HepG2 (cell line): ENCODE data around the gene FTL. TPM values are rescaled to one million over a fixed set of nuclear protein-coding genes. Genes with fewer than 3 reads are reported as not detected.
A peak's percentile ranks its signal among the peaks of the same experiment; 100 is the strongest.

Source experiments
- ATAC-seq: fragments of 200-7000 bp; cut with Tn5 transposase; 3 replicates; pipeline ENCODE4 v1.9.1; 2020; ENCODE audit warnings: mild to moderate bottlenecking, moderate library complexity
- BruUV-seq: library from RNA; stranded (reverse); fragments of 400-500 nt; replicated peaks from 2 replicates; lab custom pipeline; 2021; lab: Mats Ljungman, UMichigan
- CTCF ChIA-PET: fragments of 300-600 bp; formaldehyde crosslinking; extraction: SDS; loops from one replicate; lab custom pipeline; 2021; ENCODE audit warnings: low total read pairs, inconsistent platforms, low intra/inter-chr PET ratio; lab: Yijun Ruan, JAX
- POLR2A ChIA-PET: fragments of 350-600 bp; sonication (Branson Sonifier 250); formaldehyde crosslinking; loops from one replicate; lab custom pipeline; 2020; ENCODE audit warnings: antibody characterized with exemption, inconsistent platforms; lab: Yijun Ruan, JAX
- DNase-seq: peaks from one replicate; pipeline ENCODE4 v3.0.0-alpha.2; 2015; ENCODE audit warnings: low spot score
- FAIRE-seq: peaks from 3 replicates; lab custom pipeline; 2011; peaks lifted over from hg19 to GRCh38; lab: Jason Lieb, UNC
- H2AFZ ChIP-seq: one replicate; pipeline ENCODE4 v1.6.1; 2011; ENCODE audit warnings: low read length, inconsistent platforms
- H3K27ac ChIP-seq: fragments of 300-600 bp; 3 replicates; pipeline ENCODE4 v1.8.0; 2011; ENCODE audit warnings: mixed run types, mild to moderate bottlenecking, mixed read lengths, low read length, inconsistent platforms; ENCODE audit not compliant: insufficient read depth; ENCODE audit errors: extremely low read length
- H3K27me3 ChIP-seq, 2 experiments: fragments of 200-600 bp in 1 of 2; 2 replicates in 1 of 2; 3 replicates in 1 of 2; pipeline versions ENCODE4 v1.6.0 to v1.8.0; 2011; ENCODE audit warnings: low read length in 2 of 2, mild to moderate bottlenecking in 2 of 2, moderate library complexity in 2 of 2, inconsistent platforms in 1 of 2; ENCODE audit not compliant: insufficient read depth in 2 of 2, control insufficient read depth in 1 of 2
- H3K36me3 ChIP-seq, 2 experiments: fragments of 200-600 bp in 1 of 2; replicated peaks in 1 of 2; 2 replicates in 1 of 2; 3 replicates in 1 of 2; pipeline versions ENCODE4 v1.5.1 to v1.8.0; 2011; ENCODE audit warnings: low read length in 2 of 2, inconsistent platforms in 1 of 2; ENCODE audit not compliant: insufficient read depth in 2 of 2, control insufficient read depth in 1 of 2
- H3K4me1 ChIP-seq: 2 replicates; pipeline ENCODE4 v1.5.1; 2012; ENCODE audit warnings: low read length, inconsistent platforms; ENCODE audit not compliant: insufficient read depth
- H3K4me2 ChIP-seq: 2 replicates; pipeline ENCODE4 v1.6.0; 2011; ENCODE audit warnings: low read depth, low read length, inconsistent platforms
- H3K4me3 ChIP-seq, 3 experiments: fragments of 200-600 bp in 1 of 3; sonication (generic), shearing (Covaris generic) in 1 of 3; replicated peaks in 1 of 3; 2 replicates each; pipeline ENCODE4 v1.5.1; 2011 to 2016; ENCODE audit warnings: low read length in 3 of 3, inconsistent platforms in 2 of 3, low read depth in 2 of 3, mild to moderate bottlenecking in 2 of 3, control low read depth in 1 of 3, mixed read lengths in 1 of 3; ENCODE audit not compliant: insufficient read depth in 1 of 3
- H3K79me2 ChIP-seq: one replicate; pipeline ENCODE4 v1.6.1; 2011; ENCODE audit warnings: low read length, inconsistent platforms; ENCODE audit not compliant: insufficient read depth
- H3K9ac ChIP-seq: 2 replicates; pipeline ENCODE4 v1.6.0; 2011; ENCODE audit warnings: mild to moderate bottlenecking, low read depth, low read length, inconsistent platforms; ENCODE audit not compliant: insufficient read depth
- H3K9me3 ChIP-seq: 2 replicates; pipeline ENCODE4 v1.5.1; 2012; ENCODE audit warnings: mild to moderate bottlenecking, low read length
- H4K20me1 ChIP-seq: 2 replicates; pipeline ENCODE4 v1.6.0; 2011; ENCODE audit warnings: inconsistent platforms, mild to moderate bottlenecking, low read length, moderate library complexity; ENCODE audit not compliant: insufficient read depth
- ELF1 ChIP-seq: sonication (generic); formaldehyde crosslinking; IDR thresholded peaks from 2 replicates; pipeline ENCODE4 v1.4.0; 2020; ENCODE audit warnings: missing genetic modification reagents
- GLI4 ChIP-seq: sonication (generic); formaldehyde crosslinking; IDR thresholded peaks from 2 replicates; pipeline ENCODE4 v1.5.1; 2020; ENCODE audit warnings: missing genetic modification reagents, mild to moderate bottlenecking, moderate library complexity, borderline replicate concordance
- ISL2 ChIP-seq: sonication (generic); formaldehyde crosslinking; IDR thresholded peaks from 2 replicates; pipeline ENCODE4 v1.5.0; 2020; ENCODE audit warnings: missing genetic modification reagents
- RBM22 ChIP-seq: fragments of 200-400 bp; formaldehyde crosslinking; optimal IDR thresholded peaks from 2 replicates; pipeline ENCODE3; 2017; ENCODE audit warnings: mild to moderate bottlenecking, low read length, moderate library complexity
- SMAD3 ChIP-seq: sonication (generic); formaldehyde crosslinking; IDR thresholded peaks from 2 replicates; pipeline ENCODE4 v1.4.0; 2020; ENCODE audit warnings: missing genetic modification reagents
- TAF1 ChIP-seq: sonication (generic); formaldehyde crosslinking; IDR thresholded peaks from 2 replicates; pipeline ENCODE4 v1.4.0; 2020; ENCODE audit warnings: missing genetic modification reagents
- ZNF451 ChIP-seq: sonication (generic); formaldehyde crosslinking; IDR thresholded peaks from 2 replicates; pipeline ENCODE4 v1.5.0; 2020; ENCODE audit warnings: mild to moderate bottlenecking, missing genetic modification reagents
- WGBS: methylation state at CpG from one replicate; pipeline ENCODE4 v1.1.6; 2017; ENCODE audit warnings: low lambda C conversion rate; 5-methylcytosine and 5-hydroxymethylcytosine counted together
- in situ Hi-C: cut with HindIII; loops from 2 replicates; pipeline ENCODE4 v1.10.0; 2017; ENCODE audit warnings: low pct_unique_long_range_greater_than_20kb; ENCODE audit not compliant: extremely low pct_ligation_motif_present
- intact Hi-C: fragments of 100-400 bp; cut with micrococcal nuclease; formaldehyde crosslinking; loops from one replicate; pipeline ENCODE4 v1.10.0; 2022; ENCODE audit not compliant: unreplicated experiment
- polyA plus RNA-seq, 8 experiments: library from polyadenylated mRNA; depleted of rRNA in 3 of 8; stranded (reverse) in 7 of 8; unstranded in 1 of 8; fragments of >200 nt; fragmentation: Illumina TruSeq in 4 of 8; extraction: Trizol in 4 of 8; gene quantifications; 2 replicates each; pipeline versions ENCODE4 v1.2.1 to v1.2.3, GENCODE V29; 2011 to 2016; ENCODE audit warnings: low read depth in 4 of 8, missing spikeins in 1 of 8, mixed read lengths in 1 of 8; ENCODE audit not compliant: insufficient read depth in 1 of 8
- total RNA-seq, 5 experiments: library from RNA; depleted of rRNA; stranded (reverse); fragments of >200 nt; fragmentation: Illumina TruSeq; extraction: Trizol; gene quantifications; 2 replicates each; pipeline ENCODE4 v1.2.3, GENCODE V29; 2016; ENCODE audit warnings: low read depth in 1 of 5
- TF ChIP-seq, protein P1 (sequence below): sonication (generic); formaldehyde crosslinking; IDR thresholded peaks from 2 replicates; pipeline ENCODE4 v1.5.0; 2020; ENCODE audit warnings: mild to moderate bottlenecking, missing genetic modification reagents, borderline replicate concordance
- TF ChIP-seq, protein P2 (sequence below): sonication (generic); formaldehyde crosslinking; conservative IDR thresholded peaks from 2 replicates; pipeline ENCODE4 v1.4.0; 2020; ENCODE audit warnings: missing genetic modification reagents
- TF ChIP-seq, protein P3 (sequence below): sonication (generic); formaldehyde crosslinking; conservative IDR thresholded peaks from 2 replicates; pipeline ENCODE4 v1.4.0; 2020; ENCODE audit warnings: missing genetic modification reagents
- TF ChIP-seq, protein P4 (sequence below): sonication (generic); formaldehyde crosslinking; IDR thresholded peaks from 2 replicates; pipeline ENCODE4 v1.4.0; 2020; ENCODE audit warnings: low read depth, mild to moderate bottlenecking, missing genetic modification reagents
- TF ChIP-seq, protein P5 (sequence below): IDR thresholded peaks from 2 replicates; pipeline ENCODE4 v1.6.1; 2016; ENCODE audit warnings: mild to moderate bottlenecking

The FTL gene
- total and polyA plus RNA-seq, 2 of the 13 experiments (the other 11 are each of a cell fraction or from before 2014, with no cell fraction given): 2,721 to 8,800 TPM

DNA sequence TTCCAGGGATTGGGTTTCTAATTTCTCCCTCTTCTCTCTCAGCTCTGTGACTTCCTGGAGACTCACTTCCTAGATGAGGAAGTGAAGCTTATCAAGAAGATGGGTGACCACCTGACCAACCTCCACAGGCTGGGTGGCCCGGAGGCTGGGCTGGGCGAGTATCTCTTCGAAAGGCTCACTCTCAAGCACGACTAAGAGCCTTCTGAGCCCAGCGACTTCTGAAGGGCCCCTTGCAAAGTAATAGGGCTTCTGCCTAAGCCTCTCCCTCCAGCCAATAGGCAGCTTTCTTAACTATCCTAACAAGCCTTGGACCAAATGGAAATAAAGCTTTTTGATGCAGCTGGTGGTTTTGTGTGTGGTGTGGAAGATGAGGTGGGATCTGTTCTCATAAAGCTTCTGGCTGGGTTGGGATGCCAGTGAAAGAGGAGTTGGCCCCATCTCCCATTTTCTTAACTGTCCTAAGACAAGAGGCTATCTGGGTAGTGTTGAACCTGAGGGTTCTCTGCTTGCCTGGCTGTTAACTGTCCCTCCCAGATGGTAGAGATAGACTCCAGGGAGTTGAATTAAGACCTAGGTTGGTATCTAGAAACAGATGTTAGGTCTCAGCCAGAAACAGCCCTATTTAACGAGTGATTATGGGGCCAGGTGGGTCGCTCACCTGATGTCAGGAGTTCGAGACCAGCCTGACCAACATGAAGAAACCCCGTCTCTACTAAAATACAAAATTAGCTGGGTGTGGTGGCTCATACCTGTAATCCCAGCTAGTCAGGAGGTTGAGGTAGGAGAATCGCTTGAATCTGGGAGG lies 1.6 kb downstream of the FTL start:
- Histone ChIP-seq H3K4me2 (peak overlapping the region; percentile 97), H3K36me3 (peaks cover 3 to 25% of the 10 kb centered on the region in 2 experiments), H4K20me1 (peaks cover 33% of the 10 kb centered on the region), H3K4me1 (peaks cover 34% of the 10 kb centered on the region), H3K27ac (peak overlapping the region; percentile 86), H3K27me3 (no peaks in the 10 kb centered on the region; a peak in 1 of 5 replicates), H3K9ac (peak overlapping the region; percentile 96), H2AFZ (no peak overlapping the region), H3K9me3 (no peaks in the 10 kb centered on the region), H3K79me2 (peaks cover 25% of the 10 kb centered on the region), H3K4me3 (peak overlapping the region; percentile 79 to 99 (median 89))
- DNase-seq: no peak
- ATAC-seq: no peak
- no TSS peak for BruUV-seq
- in situ Hi-C loops (no loop called here), intact Hi-C loops (loop anchor here (10.0 kb wide), 2 partner anchors 92 to 182 kb away; partner anchors contain the start of gene PPP1R15A)
- POLR2A ChIA-PET: interaction anchor here (0.8 to 5.6 kb wide), 17 partner anchors 9 to 160 kb away, joined by 3 to 153 read pairs (median 5); partner anchors contain the start of genes BAX, DHDH, GYS1 and NUCB1
- 7% methylated on average over 9 of the region's 10 CpGs for WGBS
- no peak for FAIRE-seq
- CTCF ChIA-PET: no interaction called here
- TF ChIP-seq, protein P1, sequence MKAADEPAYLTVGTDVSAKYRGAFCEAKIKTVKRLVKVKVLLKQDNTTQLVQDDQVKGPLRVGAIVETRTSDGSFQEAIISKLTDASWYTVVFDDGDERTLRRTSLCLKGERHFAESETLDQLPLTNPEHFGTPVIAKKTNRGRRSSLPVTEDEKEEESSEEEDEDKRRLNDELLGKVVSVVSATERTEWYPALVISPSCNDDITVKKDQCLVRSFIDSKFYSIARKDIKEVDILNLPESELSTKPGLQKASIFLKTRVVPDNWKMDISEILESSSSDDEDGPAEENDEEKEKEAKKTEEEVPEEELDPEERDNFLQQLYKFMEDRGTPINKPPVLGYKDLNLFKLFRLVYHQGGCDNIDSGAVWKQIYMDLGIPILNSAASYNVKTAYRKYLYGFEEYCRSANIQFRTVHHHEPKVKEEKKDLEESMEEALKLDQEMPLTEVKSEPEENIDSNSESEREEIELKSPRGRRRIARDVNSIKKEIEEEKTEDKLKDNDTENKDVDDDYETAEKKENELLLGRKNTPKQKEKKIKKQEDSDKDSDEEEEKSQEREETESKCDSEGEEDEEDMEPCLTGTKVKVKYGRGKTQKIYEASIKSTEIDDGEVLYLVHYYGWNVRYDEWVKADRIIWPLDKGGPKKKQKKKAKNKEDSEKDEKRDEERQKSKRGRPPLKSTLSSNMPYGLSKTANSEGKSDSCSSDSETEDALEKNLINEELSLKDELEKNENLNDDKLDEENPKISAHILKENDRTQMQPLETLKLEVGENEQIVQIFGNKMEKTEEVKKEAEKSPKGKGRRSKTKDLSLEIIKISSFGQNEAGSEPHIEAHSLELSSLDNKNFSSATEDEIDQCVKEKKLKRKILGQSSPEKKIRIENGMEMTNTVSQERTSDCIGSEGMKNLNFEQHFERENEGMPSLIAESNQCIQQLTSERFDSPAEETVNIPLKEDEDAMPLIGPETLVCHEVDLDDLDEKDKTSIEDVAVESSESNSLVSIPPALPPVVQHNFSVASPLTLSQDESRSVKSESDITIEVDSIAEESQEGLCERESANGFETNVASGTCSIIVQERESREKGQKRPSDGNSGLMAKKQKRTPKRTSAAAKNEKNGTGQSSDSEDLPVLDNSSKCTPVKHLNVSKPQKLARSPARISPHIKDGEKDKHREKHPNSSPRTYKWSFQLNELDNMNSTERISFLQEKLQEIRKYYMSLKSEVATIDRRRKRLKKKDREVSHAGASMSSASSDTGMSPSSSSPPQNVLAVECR: no peak
- TF ChIP-seq, protein P2, sequence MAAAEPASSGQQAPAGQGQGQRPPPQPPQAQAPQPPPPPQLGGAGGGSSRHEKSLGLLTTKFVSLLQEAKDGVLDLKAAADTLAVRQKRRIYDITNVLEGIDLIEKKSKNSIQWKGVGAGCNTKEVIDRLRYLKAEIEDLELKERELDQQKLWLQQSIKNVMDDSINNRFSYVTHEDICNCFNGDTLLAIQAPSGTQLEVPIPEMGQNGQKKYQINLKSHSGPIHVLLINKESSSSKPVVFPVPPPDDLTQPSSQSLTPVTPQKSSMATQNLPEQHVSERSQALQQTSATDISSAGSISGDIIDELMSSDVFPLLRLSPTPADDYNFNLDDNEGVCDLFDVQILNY (CRISPR knock-in tag): no peak
- TF ChIP-seq SMAD3 (CRISPR knock-in tag) (no peak), TAF1 (CRISPR knock-in tag) (0 out of 2 replicates have a peak, but pooled peaks have one; percentile 0), GLI4 (no peak), RBM22 (peak; percentile 24), ISL2 (CRISPR knock-in tag) (0 out of 2 replicates have a peak, but pooled peaks have one; percentile 29), ELF1 (CRISPR knock-in tag) (no peak), ZNF451 (CRISPR knock-in tag) (0 out of 2 replicates have a peak, but pooled peaks have one; percentile 18)
- TF ChIP-seq, protein P3, sequence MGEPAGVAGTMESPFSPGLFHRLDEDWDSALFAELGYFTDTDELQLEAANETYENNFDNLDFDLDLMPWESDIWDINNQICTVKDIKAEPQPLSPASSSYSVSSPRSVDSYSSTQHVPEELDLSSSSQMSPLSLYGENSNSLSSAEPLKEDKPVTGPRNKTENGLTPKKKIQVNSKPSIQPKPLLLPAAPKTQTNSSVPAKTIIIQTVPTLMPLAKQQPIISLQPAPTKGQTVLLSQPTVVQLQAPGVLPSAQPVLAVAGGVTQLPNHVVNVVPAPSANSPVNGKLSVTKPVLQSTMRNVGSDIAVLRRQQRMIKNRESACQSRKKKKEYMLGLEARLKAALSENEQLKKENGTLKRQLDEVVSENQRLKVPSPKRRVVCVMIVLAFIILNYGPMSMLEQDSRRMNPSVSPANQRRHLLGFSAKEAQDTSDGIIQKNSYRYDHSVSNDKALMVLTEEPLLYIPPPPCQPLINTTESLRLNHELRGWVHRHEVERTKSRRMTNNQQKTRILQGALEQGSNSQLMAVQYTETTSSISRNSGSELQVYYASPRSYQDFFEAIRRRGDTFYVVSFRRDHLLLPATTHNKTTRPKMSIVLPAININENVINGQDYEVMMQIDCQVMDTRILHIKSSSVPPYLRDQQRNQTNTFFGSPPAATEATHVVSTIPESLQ (CRISPR knock-in tag): no peak
- TF ChIP-seq, protein P4, sequence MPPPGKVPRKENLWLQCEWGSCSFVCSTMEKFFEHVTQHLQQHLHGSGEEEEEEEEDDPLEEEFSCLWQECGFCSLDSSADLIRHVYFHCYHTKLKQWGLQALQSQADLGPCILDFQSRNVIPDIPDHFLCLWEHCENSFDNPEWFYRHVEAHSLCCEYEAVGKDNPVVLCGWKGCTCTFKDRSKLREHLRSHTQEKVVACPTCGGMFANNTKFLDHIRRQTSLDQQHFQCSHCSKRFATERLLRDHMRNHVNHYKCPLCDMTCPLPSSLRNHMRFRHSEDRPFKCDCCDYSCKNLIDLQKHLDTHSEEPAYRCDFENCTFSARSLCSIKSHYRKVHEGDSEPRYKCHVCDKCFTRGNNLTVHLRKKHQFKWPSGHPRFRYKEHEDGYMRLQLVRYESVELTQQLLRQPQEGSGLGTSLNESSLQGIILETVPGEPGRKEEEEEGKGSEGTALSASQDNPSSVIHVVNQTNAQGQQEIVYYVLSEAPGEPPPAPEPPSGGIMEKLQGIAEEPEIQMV (CRISPR knock-in tag): no peak
- TF ChIP-seq, protein P5, sequence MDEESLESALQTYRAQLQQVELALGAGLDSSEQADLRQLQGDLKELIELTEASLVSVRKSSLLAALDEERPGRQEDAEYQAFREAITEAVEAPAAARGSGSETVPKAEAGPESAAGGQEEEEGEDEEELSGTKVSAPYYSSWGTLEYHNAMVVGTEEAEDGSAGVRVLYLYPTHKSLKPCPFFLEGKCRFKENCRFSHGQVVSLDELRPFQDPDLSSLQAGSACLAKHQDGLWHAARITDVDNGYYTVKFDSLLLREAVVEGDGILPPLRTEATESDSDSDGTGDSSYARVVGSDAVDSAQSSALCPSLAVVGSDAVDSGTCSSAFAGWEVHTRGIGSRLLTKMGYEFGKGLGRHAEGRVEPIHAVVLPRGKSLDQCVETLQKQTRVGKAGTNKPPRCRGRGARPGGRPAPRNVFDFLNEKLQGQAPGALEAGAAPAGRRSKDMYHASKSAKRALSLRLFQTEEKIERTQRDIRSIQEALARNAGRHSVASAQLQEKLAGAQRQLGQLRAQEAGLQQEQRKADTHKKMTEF: 0 out of 2 replicates have a peak, but pooled peaks have one; percentile 8
